Neutrophil (primary cell): ENCODE results near the gene SYN1.
A peak's percentile ranks its signal among the peaks of the same experiment; 100 is the strongest.

ENCODE experiments used
- H3K27ac ChIP-seq: fragments of 200-600 bp; sonication (generic); 2 replicates; pipeline ENCODE4 v1.5.1; 2016; ENCODE audit warnings: mild to moderate bottlenecking, moderate library complexity
- H3K27me3 ChIP-seq: fragments of 200-600 bp; sonication (generic); 2 replicates; pipeline ENCODE4 v1.6.0; 2016; ENCODE audit warnings: mild to moderate bottlenecking
- H3K36me3 ChIP-seq: fragments of 200-600 bp; sonication (generic); 2 replicates; pipeline ENCODE4 v1.5.1; 2017
- H3K4me1 ChIP-seq, 2 experiments: fragments of 200-600 bp in 1 of 2; sonication (generic) in 1 of 2; 1 replicate in 1 of 2; 2 replicates in 1 of 2; pipeline versions ENCODE4 v1.5.1 to v1.6.1; 2013 to 2016; ENCODE audit warnings: low read depth in 1 of 2, low read length in 1 of 2, mild to moderate bottlenecking in 1 of 2, moderate library complexity in 1 of 2; ENCODE audit not compliant: control insufficient read depth in 1 of 2, insufficient read depth in 1 of 2
- H3K4me3 ChIP-seq, 2 experiments: fragments of 200-600 bp in 1 of 2; sonication (generic) in 1 of 2; 1 replicate in 1 of 2; 2 replicates in 1 of 2; pipeline ENCODE4 v1.5.1; 2013 to 2016; ENCODE audit warnings: low read depth in 1 of 2, low read length in 1 of 2, mild to moderate bottlenecking in 1 of 2, moderate library complexity in 1 of 2
- H3K9me3 ChIP-seq: fragments of 200-600 bp; sonication (generic); 2 replicates; pipeline ENCODE4 v1.5.1; 2016
- TF ChIP-seq, protein P1 (sequence below): fragments of 200-600 bp; sonication (generic); IDR thresholded peaks from 2 replicates; pipeline ENCODE4 v1.5.1; 2016; ENCODE audit warnings: antibody characterized with exemption

The SYN1 gene

DNA sequence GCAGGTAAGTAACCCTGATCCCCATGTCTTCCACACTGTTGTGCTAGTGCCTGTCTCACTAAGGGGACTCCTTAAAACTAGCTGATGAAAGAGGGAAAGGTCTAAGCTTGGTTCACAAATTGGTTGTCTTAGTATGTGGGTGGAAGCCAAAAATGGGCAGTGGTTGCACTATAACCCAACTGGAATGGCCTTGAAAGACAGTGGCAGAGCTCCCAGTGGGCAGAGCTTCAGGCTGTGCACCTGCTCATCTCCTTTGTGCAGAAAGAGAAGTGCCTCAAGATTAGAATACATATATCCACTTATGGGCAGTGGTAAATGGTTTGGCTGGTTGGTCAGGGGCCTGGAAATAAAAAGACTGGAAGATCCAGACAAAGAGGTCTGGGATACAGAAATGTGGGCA, 7.2 kb downstream of the SYN1 start:
- H3K4me3 ChIP-seq, result no peak overlapping the region
- no peak overlapping the region for H3K27ac ChIP-seq
- TF ChIP-seq, protein P1, sequence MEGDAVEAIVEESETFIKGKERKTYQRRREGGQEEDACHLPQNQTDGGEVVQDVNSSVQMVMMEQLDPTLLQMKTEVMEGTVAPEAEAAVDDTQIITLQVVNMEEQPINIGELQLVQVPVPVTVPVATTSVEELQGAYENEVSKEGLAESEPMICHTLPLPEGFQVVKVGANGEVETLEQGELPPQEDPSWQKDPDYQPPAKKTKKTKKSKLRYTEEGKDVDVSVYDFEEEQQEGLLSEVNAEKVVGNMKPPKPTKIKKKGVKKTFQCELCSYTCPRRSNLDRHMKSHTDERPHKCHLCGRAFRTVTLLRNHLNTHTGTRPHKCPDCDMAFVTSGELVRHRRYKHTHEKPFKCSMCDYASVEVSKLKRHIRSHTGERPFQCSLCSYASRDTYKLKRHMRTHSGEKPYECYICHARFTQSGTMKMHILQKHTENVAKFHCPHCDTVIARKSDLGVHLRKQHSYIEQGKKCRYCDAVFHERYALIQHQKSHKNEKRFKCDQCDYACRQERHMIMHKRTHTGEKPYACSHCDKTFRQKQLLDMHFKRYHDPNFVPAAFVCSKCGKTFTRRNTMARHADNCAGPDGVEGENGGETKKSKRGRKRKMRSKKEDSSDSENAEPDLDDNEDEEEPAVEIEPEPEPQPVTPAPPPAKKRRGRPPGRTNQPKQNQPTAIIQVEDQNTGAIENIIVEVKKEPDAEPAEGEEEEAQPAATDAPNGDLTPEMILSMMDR, result no peak
- peaks cover 2% of the 10 kb centered on the region for H3K27me3 ChIP-seq
- H3K36me3 ChIP-seq, result no peaks in the 10 kb centered on the region
- peaks cover 19 to 31% of the 10 kb centered on the region in 2 experiments for H3K4me1 ChIP-seq
- no peaks in the 10 kb centered on the region for H3K9me3 ChIP-seq

DNA sequence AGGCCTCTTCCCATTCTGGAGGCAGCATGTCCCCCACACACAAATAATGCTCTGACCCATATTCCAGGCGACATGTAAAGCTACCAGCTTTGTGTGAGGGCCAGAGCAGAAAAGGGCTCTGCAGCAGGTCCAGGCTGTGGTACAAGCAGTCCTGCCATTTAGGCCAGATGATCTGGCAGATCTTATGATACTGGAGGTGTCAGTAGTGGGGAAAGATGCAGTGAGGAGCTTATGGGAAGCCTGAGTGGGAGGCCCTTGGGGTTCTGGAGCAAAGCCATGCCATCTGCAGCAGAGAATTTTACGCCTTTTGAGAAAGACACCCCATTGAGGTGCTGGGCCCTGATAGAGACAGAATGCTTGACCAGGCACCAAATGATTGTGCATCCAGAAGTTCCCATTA, 7.7 kb downstream of the SYN1 start:
- peaks cover 19 to 31% of the 10 kb centered on the region in 2 experiments for H3K4me1 ChIP-seq
- H3K9me3 ChIP-seq, result no peaks in the 10 kb centered on the region
- H3K27ac ChIP-seq, result no peak overlapping the region
- TF ChIP-seq, protein P1, result no peak
- H3K27me3 ChIP-seq, result no peaks in the 10 kb centered on the region
- no peak overlapping the region for H3K4me3 ChIP-seq
- no peaks in the 10 kb centered on the region for H3K36me3 ChIP-seq

DNA sequence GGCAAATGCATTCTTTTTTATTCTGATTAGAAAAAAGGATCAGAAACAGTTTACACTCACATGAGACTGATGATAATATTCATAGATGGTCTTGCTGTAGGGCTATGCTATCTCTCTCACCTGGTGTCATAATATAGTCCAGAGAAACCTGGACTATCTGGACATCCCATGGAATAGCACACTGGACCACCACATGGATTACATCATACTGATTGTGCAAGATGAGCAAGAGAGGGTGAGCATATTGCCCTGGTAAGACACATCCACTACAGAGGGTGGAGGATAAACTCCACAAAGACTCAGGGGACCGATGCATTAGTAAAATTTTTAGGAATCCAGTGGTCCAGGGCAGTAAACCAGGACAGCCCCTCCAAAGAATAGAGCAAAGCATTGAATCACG, 8.2 kb downstream of the SYN1 start:
- peaks cover 19 to 31% of the 10 kb centered on the region in 2 experiments for H3K4me1 ChIP-seq
- no peaks in the 10 kb centered on the region for H3K9me3 ChIP-seq
- H3K36me3 ChIP-seq, result no peaks in the 10 kb centered on the region
- H3K4me3 ChIP-seq, result no peak overlapping the region
- no peaks in the 10 kb centered on the region for H3K27me3 ChIP-seq
- H3K27ac ChIP-seq, result no peak overlapping the region
- TF ChIP-seq, protein P1, result no peak

DNA sequence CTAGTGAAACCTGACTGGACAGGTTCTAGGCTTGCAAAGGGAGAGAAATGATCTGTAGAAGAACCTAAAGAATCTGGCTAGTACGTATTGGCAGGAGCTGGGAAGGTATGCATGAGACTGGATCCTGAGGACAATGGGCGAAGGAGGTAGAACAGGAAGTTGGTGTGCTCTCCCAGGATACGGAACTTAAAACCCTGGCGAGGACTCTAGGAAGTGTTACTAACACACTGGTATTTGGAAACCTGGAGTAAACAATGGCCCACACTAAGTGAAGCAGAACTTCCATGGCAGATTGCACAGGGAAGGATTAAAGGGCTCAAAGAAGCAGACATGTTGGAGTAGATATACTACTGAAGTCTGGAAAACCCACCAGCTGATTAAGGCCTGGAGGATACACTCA, 9.1 kb downstream of the SYN1 start:
- no peaks in the 10 kb centered on the region for H3K36me3 ChIP-seq
- H3K27me3 ChIP-seq, result no peaks in the 10 kb centered on the region
- peaks cover 19 to 31% of the 10 kb centered on the region in 2 experiments for H3K4me1 ChIP-seq
- no peak overlapping the region for H3K27ac ChIP-seq
- H3K4me3 ChIP-seq, result no peak overlapping the region
- no peaks in the 10 kb centered on the region for H3K9me3 ChIP-seq
- TF ChIP-seq, protein P1, result no peak

DNA sequence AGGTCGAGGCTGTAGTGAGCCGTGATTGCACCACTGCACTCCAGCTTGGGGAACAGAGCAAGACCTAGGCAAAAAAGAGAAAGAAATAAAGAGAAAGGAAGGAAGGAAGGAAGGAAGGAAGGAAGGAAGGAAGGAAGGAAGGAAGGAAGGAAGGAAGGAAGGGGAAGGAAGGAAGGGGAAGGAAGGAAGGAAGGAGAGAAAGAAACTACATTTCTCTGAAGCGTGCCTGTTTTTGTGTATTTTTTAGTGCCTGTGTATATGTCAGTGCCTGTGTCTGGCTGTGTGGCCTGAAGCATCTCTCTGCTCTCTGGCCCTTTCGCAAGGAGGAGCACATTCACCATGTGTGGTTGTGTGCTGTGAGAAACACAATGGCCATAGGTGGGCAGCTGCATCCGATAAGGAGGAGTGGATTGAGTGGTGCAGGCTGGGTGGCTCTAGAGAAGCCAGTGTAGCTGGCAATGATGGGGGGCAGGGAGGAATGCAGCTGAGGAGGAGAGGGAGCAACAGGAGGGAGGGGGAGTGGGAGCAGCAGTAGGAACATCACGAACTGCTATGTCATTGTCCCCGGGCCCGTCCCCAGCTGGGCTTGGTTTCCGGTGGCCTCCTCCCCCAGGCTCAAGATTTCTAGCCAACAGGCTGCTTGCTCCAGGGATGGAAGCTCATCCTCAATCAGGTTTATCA, 11.4 kb downstream of the SYN1 start:
- no peak overlapping the region for H3K4me3 ChIP-seq
- H3K36me3 ChIP-seq, result no peaks in the 10 kb centered on the region
- H3K27me3 ChIP-seq, result no peaks in the 10 kb centered on the region
- no peaks in the 10 kb centered on the region for H3K9me3 ChIP-seq
- peak overlapping the region; percentile 38 for H3K27ac ChIP-seq
- TF ChIP-seq, protein P1, result no peak
- peaks cover 19 to 31% of the 10 kb centered on the region in 2 experiments for H3K4me1 ChIP-seq
